HG03045 (cell line): ENCODE data around the gene DCST2.
A peak's percentile ranks its signal among the peaks of the same experiment; 100 is the strongest.

Source experiments
- ATAC-seq: cut with Tn5 transposase; IDR thresholded peaks from one replicate; pipeline ENCODE4 v1.9.1; 2021; ENCODE audit warnings: mild to moderate bottlenecking, moderate library complexity; ENCODE audit not compliant: unreplicated experiment

Gene DCST2

GRCh38 chr1:155033524-155033923 is at the start of gene DCST2, which contains the start of gene DCST1:
DCST2 (minus strand) TSS chr1:155033781; CDS start chr1:155033701, 80 bp downstream.
DCST1 (plus strand) TSS chr1:155033824; CDS start chr1:155034037, 213 bp downstream.
- ATAC-seq, result no peak

- ATAC-seq, result no peak
Measured at GRCh38 chr1:155083052-155083541, 49.5 kb upstream of the DCST2 start.

DNA sequence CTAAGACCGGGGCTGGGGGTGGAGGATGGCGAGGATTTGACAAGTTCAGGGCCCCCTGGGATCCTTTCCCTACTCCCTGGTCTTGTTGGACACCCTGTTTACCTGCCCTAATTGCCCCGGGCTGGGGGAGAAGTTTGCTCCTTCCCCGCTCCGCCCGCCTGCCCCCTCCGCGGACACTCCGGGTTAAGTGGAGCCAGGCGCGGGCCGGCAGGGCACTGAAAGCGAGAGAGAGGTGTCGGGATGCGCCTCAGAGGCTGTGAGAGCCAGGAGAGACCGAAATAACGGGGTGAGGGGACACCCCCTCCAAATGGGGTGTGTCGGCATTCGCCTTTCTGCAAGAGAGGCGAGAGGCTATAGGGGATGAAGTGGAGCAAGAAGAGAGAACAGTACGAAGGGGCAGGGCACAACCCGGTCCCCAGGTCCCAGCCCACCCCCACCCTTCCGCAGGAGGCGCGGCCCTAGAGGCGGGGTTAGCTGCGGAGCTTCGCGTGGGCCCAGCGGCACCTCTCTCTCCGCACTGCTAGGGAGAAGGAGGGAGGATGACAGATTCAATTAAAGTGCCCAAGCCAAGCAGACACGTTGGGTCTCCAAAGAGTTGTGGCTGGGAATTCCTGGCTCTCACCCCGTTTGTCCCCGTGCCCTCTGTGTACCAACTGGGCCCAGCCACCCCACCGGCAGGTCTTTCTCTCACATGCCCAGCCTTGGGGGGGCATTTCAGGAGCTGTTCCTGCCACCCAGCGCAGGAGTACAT is 48.9 kb upstream of the DCST2 start:
- ATAC-seq, result no peak

DNA sequence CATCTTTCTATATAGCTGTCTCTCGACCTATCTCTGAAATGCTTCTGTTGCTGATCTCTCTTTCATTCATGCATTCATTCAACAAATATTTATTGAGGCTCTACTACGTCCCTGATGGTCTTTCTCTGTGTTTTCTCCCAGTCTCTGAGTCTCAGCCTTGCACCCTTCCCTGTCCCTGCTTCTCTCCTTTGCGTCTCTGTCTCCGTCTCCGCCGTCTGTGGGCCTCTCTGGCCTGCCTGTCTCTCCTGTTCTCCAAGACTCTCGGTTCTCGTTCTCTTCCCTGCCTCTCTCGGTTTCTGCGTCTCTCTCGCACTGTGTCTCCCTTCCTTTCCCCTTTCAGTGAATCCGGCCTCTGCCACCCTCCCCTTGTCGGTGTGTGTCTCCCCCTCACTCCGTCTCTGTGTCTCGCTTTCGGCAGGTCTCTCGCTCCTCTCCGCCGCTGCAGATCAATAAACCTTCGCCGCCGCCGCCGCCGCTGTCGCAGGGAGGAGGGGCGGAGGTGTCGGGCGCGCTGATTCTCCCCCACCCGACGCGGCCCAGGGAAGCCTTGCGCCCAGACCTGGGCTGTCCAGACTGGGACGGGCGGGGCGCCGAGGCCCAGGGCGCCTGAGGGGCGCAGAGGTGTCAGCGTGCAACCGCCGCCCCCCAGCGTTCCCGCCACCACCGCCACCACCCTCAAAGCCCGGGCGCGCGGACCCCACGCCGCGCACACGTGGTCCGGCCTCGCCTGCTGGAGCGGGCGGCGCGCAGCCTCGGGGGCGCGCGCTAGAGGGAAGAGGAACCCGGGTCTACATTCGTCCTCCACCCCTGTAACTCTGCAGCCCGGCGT is 48.1 kb upstream of the DCST2 start:
- ATAC-seq, result no peak

DNA sequence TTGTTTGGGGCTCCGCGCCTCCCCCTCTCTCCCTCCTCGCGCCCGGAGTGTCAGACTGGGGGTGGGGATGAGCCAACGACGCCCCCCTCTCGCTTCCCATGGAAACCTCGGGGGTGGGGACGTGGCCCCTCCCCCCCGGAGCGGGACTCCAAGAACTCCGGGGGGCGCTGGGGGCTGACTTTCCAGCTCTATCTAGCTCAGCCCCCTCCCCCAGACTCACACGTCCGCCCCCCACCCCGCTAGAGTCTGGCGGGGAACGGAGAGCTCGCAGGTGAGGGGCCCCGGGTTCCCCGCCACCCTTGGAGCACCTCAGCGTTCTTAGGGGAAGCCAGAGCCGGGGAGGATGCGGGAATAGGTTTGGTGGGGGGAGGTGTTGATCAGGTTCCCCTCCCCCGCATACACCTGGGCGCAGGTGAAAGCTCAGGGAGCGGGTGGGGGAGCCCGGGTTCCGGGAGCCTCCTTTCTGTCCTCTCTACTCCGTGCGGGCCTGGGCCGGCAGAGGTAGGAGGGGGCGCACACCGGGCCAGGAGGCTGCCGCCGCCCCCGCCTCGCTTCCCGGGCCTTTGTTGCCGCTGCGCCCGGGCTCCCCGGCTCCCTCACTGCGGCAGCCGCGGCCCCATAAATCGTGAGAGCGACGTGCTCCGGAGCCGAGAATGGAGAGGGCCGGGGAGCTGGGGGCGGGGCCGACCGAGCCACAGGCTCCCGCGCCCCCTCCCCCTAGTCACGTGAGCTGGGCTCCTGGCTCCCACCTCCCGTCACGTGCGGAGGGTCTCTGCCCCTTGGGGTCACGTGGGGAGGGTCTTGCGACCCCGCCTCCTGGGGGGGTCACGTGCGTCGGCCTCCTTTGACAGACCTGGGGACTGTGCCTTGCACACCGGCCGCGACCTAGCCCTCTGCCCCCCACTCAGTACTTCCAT is 47.0 kb upstream of the DCST2 start:
- no peak for ATAC-seq

GRCh38 chr1:155079487-155080311 is 46.1 kb upstream of the DCST2 start:
- no peak for ATAC-seq

GRCh38 chr1:155079210-155079486 is 45.6 kb upstream of the DCST2 start:
- no peak for ATAC-seq

DNA sequence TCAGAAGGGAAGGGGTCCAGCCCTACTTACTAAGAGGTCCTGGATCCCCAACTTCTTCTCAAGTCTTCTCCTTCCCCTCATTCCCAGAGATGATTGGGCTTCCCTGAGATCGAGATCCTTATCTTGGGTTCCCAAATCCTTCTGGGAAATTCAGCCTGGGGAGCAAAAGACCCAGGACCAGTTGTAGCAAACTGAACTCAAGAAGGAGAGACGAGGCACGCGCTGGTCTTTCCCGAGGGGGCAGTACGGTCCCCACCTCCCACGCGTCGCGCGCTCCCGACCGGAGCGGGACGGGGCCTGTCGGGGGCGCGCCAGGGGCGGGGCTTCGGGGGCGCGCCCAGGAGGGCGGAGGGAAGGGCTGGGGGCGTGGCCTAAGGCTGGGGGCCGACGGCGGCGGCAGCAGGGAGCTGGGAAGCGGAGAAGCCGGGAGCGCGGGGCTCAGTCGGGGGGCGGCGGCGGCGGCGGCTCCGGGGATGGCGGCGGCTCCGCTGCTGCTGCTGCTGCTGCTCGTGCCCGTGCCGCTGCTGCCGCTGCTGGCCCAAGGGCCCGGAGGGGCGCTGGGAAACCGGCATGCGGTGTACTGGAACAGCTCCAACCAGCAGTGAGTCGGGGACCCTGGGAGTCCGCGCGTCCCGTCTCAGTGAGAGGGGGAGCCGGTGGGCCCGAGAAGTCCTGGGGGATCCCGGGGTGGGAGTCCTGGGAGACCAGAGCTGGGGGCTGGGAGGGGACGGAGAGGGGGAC is 45.1 kb upstream of the DCST2 start, which contains the start of gene EFNA3:
Gene EFNA3, plus strand, starts transcription at position 369 of the 741 bp plus-strand sequence. Its CDS starts 105 bp downstream, at position 474.
- ATAC-seq, result peak; percentile 42

GRCh38 chr1:155077758-155078445 is 44.3 kb upstream of the DCST2 start:
- no peak for ATAC-seq

GRCh38 chr1:155077346-155077745 is 43.8 kb upstream of the DCST2 start:
- no peak for ATAC-seq

GRCh38 chr1:155076371-155076770 is 42.8 kb upstream of the DCST2 start:
- ATAC-seq, result no peak

GRCh38 chr1:155075535-155075934 is 42.0 kb upstream of the DCST2 start:
- ATAC-seq, result no peak

GRCh38 chr1:155073377-155074242 is 40.0 kb upstream of the DCST2 start:
- no peak for ATAC-seq

GRCh38 chr1:155072531-155073289 is 39.1 kb upstream of the DCST2 start:
- no peak for ATAC-seq

GRCh38 chr1:155071701-155072100 is 38.1 kb upstream of the DCST2 start:
- ATAC-seq, result no peak

- ATAC-seq, result peak; percentile 61
Measured at GRCh38 chr1:155070721-155071569, 37.4 kb upstream of the DCST2 start.
